HG03457 (cell line): ENCODE data around the gene CIB4.

ENCODE experiments used
- ATAC-seq: cut with Tn5 transposase; IDR thresholded peaks from one replicate; pipeline ENCODE4 v1.9.1; 2021; ENCODE audit warnings: moderate number of reproducible peaks; ENCODE audit not compliant: unreplicated experiment

The CIB4 gene

DNA sequence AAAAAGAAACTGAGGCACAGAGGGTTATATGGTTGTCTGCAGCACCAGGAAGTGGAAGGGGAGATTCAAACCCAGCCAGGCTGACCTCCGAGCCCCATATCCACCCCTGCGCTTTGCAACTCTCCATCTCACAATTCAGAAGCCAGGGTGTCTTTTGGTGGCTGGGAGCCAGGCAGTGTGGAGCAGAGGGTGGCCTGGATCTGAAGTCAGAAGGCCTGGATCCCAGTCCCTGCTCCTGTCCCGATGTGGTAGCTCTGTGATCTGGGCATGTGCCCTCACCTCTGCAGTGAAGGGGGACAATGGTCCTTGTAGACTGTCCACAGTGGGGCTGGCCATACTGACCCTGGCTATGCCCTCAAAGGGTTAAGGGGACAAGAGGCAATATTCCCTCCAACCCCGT, 57.0 kb downstream of the CIB4 start:
- no peak for ATAC-seq

DNA sequence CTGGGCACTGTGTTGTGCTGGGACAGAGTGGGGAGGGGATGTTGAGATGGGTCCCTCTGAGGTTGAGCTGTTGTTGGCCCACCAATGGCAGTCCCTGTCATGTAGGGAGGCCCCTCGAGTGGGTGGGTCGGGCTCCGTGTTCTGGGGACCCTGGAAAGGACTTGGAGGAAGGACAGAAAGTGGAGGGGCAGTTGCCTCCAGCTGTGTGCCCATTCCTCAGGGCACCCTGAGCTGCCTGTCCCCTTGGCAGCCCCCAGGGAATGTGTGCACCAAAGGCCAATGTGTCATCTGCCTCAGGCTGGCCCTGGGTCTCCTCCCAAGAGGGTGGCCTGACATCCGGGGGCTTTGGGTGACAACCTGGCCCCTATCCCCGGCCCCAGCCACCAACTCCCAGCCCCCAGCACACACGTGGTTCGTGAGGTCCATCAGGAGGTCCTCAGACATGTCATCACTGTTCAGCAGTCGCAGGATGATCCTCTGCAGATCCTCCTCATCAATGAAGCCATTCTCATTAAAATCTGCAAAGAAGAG, 57.7 kb downstream of the CIB4 start:
- ATAC-seq: no peak

DNA sequence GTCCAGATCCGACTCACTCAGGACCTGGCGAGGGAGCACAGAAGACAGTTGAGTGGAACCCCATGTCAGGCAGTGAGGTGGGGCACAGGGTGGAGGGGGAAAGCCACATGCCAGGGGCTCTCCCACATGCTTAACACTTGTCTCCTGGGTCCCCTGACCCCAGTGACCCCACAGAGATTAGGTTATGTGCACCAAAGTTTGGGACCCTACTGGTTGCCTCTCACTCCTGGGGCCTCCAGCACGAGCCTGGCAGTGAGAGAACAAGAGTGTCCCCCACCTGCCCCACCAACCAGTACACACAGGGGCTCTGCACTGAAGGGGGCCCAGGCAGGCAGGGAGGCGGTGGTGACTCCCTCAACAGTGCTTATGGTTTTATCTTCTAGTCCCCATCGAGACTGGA, 58.3 kb downstream of the CIB4 start:
- ATAC-seq: no peak

DNA sequence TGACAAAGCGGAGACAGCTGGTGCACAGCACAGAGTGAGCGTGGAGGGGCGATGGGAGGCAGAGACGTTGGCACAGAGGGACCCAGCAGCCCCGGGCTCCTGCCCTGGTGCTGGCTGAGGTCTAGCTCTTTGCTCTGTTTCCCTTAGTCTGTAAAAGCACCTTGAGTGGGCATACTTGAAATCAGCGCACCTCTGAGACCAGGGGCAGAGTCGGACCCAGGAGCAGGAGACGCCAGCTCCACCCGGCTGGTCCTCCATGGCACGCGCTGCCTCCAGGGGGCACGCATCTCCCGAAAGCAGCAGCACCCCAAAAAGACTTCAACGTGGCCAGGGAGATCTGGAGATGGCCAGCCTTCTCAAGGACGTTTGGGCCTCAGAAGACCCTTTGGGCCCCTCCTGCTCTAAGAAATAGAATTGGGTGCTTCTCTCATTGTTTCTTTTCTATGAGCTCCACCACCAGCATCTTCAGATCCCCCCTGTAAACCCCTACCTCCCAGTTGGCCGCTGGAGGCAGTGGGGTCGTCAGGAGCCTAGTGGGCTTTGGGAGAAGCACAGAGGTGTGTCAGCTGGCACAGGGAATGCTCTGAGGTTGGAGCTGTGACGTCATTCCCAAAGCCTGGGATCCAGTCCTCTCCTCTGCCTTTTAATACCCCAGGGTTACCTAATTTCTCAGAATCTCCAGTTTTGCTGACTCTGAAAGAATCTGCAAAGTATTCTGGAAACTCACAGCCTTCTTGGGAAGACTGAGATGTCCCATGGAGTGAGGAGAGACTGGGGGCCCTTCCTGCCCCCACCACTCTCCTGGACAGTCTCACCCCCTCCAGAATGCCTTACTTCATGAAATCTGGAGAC, 58.9 kb downstream of the CIB4 start:
- no peak for ATAC-seq

DNA sequence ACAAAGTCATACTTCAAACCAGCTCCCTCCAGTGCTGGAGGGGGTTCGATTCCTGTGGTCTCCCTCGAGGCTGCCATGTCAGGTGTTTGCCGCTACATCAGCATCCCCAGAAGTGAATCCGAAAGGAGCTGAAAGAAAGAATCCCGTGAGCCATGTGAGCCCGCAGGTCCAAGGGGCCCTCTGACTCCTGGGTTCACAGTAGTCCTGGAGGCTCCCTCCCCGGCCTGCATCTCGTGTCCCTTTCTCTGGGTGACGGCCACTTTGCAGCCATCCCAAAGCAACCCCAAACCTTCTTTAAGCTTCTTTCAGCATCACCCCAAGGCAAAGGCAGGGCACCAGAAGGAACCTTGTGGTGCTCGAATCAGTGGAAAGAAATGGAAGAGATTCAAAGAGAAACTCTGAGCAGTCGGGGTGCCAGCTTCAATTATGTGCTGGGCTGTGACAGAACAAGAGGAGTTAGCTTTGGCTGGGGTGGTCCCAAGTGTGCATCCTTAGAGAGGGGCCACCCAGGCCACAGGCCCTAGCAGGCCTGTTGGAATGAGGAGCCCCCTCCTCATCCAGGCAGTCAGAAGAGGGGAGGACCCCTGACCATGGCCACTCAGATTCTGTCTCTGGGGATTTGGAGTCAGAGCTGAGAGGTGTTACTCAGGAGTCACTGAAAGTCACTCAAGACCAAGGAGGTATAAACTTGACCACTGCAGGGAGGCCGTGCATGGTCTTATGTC, 59.7 kb downstream of the CIB4 start:
- ATAC-seq: no peak

DNA sequence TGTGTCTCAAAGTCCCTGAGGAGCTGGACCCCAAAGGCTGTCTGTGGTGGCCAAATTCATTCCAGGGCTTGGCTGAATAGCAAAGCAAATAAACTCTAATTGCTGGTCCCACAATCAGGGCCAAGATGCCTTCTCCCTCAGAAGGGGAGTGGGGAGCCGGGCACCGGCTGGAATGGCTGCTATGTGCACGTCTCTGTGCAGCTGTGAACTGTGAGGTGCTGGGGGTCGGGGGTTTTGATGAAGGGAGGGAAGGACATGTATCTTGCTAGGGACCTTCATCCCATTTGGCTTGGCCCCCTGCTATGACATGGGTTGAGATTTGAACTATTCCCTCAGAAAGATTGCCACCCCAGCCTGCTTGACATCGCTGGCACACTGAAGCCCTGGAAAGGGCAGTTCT, 60.4 kb downstream of the CIB4 start:
- no peak for ATAC-seq

DNA sequence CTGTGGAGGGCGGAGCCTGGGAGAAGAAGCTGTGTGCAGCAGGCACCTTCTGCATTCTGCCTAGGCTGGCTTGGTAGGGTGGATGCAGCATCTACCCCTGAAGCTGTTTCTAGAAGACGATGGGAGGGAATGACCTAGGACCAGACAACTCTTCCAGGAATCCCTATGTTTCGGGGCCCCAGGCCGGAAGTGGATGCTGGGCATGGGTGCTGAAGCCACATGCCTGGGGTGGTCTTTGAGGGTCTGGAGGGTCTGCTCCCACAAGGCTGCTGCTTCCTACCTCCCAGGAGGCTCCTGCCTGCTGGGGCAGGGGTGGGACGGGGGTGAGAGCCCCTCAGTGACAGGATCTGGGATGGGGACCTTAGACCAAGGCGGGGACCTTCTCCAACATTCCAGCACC, 61.0 kb downstream of the CIB4 start:
- no peak for ATAC-seq

DNA sequence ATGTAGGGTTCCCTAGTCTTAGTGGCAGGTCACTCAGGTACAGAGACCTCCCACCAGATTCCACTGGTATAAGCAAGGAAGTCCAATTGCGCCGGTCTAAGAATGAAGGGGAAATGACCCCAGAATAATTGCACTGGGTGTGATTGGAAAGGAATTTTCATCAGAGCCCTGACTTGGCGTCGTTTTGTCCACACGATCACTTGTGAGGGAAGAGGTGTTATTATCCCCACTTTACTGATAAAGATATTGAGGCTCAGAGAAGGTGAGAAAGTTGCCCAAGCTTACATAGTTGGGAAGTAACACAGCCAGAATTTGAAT, 61.5 kb downstream of the CIB4 start:
- no peak for ATAC-seq

DNA sequence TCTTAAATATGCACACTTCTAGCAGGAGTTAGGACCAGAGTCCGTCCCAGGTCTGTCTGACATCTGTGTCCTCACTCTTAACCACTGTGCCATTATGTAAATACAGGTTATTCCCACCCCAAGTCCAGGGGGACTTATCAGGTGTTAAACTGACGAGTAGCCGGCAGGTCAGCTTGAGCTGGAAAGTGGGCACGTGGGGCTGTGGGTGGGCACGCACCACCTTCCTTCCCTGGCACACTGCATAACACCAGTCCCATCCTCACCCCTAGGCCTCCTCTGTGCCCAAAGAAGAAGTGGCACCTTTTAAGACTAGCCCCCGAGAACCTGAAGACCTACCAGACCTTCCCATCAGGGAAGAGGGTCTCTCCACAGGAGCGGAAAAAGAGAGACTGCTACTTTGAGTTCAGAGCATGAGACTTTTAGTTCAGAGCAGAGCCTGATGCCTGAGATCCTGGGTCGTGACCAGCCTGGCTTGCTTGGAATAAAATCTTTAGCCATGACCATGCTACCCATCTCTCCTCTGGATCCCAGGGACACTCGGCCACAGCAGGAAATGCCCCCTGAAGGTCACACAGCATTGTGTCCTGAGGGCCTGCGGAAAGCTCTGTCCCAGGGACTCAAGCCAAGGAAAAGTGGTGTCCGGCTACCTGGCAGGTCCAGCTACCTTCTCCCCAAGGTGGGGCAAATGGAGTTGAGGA, 62.0 kb downstream of the CIB4 start:
- no peak for ATAC-seq

DNA sequence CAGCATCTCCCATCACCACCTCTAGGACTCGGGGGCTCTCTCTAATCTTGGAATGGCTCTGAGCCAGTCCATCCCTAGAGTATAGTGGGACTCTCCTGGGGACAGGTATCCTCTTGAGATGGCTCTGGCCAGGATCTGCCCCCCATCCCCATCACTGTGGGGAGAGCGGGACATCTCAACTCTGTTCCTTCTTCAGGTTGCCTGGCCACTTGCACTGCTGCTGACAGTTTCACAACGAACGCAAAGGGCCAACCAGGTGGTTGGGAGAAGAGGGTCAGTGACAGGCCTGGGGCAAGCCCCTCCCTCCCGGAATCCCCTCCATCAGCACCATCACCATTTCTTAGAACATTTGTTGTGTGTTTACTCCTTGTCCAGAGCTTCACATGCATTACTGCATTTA, 62.6 kb downstream of the CIB4 start:
- ATAC-seq: no peak

DNA sequence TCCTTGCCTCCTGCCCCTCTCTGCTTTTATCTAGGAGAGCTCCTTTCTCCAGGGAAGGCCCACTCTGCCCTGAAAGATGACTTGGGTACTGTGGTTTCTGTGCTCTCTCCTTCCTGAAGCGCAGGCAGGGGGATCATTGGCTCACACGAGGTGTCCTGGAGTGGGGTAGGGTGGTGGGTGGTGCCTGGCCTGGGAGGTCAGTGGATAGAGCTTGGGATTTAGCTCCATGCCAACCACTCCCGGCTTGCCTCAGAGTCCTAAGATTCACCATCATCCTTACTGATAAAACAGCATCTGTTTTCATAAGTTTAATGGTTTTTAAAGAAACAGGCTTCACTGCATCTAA, 63.1 kb downstream of the CIB4 start:
- no peak for ATAC-seq

DNA sequence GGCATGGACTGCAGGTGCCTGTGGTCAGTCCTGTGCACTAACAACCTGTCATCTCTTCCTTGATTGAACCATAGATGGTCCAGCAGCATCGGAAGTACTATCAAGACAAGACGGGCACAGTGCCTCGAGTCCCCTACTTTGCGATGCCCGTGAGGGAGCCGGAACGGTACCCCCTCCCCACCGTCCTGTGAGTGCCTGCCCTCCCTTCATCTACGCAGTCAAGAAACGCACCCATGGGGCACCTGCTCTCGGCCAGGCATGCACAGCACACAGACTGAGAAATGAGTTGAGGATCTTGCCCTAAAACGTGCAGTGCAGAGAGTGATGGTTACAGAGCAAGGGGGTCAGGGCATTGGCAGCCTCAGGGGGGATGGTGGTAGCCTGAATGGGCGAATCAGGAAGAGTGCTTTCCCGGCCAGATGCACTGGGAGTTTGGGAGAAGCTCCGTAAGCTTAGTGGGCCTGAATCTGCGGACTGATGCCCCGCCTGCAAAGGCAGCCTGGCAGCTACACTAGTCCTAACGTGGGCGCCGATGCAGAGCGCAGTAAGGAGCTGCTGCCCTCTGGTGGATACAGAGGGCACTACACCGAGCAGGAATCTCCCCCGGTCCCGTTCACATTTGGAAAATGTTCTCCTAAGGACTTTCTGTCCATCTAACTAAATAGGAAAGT, 63.6 kb downstream of the CIB4 start:
- ATAC-seq: no peak

DNA sequence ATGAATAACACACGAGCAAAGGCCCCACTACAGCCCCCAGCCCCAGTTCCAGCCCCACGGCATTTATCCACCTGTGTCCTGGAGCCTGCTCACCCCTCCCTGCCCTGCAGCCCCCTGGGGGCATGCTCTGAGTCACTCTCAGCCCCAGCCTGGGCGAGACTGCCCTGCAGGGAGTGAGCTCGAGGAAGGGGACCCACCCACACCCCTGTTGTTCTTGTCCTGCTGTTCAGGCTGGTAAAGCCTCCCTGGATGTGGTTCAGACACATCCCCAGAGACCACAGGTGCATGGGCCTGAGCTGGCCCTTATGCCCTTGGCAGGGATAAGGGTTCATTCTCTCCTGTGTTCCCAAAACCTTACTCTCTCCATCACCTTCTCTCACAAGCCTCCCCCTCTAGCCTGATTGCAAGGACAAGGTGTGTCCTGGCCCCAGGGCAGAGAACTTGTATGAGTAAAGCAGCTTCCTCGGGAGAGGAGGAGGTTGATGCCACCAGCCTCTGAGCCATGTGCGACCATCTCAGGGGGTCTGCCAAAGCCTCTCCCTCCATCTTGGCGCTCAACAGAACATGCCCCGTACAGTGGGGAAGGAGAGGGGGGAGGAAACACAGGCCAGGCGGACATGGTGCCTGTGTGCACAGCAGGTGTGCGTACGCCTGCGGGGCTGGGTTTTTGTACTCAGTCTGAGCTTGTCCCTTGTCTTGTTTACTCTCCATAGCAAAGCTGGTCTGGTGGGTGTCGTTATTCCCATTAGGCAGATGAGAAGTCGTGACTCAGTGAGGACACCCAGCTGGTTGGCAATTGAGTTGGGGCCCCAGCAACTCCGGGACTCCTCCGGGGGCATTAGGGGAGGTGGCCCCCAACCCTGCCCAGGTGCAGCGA, 64.4 kb downstream of the CIB4 start:
- no peak for ATAC-seq

DNA sequence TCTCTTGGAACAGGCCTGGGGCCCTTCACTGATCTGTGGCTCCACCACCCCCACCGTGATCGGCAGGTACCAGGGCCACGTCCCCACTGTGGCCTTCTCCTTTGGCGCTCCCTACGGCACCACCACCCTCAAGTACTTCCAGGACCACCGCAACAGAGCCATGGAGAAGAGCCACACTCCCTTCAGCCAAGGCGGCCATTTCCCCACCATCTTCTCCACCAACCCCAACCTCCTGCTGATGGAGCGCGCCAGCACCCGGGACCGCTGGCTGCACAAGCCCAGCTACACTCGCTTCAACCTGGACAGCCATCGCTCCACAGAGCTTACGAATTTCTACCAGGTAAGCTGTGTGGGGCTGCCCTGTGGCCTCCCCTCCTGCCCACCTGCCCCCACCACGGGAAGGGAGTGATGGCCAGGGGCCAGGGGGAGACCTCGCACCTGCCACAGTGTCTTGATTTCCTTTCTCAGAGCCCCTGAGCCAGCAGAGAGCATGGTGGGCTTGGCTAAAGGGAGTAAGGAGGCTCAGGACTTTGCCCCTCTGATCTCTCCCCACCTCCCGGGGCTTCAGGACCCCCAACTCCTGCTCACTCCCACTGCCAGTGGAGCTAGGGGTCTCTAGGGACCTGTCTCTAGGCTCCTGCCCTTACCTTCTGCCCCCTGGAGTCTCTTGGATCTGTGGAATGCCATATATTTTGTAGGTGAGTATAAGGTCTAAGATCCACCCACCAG, 65.2 kb downstream of the CIB4 start:
- no peak for ATAC-seq

DNA sequence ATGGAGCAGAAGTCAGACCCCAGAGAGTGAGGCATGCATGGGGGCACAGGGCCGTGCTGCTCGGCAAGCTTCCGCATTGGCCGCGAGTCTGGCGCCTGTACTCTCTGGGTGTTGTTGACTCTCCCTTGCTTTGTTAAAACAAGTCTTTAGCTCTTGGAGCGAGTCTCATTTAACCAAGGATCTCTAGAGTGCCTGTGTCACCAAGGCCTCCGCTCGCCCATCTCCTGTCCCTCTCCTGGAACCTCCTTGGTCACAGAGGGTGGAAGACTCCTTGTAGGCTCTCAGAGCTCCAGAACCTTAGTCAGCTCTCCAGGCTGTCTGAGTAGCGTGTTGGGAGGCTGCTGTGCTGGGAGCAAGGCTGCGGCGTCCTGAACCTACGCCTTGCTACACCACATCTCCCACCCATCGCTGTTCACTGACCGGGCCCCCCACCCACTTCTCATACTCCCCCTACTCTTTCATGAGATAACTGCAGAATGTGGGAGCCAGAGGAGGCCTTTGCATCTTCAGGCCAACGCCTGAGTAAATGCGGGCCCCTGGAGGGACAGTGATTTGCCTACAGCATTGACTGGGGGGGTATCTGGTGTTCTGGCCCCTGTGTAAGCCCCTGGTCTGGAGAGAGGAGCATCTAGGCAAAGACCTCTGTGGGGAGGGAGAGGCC, 66.1 kb downstream of the CIB4 start:
- no peak for ATAC-seq

DNA sequence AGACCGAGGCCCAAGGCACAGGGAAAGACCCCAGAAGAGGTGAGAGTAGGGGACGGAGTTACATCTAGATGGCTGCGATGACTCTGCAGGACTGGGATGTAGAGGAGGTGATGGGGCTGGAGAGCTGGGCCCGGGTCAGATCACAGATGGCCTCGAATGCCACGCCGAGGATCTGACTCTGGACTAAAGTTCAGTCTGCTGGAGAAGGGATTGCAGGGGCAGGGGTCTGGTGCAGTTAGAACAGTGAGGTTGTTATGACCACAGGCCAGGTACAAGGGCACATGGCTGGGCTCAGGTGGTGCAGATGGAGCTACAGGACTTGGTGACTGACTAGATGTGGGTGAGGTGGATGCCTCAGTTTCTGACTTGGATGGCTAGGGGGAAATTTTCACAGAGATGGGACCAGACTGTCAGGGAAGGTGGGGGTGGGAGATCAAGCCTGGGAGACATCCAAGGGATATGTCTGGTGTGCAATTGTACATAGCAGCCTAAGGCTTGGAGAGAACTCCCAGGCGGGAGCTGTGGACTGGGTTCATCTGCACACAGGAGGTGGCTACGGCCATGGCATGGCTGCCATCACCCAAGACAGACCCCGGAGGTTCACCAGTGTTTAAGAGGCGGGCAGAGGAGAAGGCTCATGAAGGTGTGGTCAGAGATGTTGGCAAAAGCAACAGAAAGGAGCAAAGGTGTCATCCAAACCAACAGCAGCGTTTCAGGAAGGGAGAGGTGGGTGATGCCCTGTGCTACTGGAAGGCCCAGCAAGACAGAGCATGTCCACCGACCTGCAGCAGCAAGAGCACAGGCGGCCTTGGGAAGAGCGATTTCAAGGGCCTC, 66.9 kb downstream of the CIB4 start:
- ATAC-seq: no peak

DNA sequence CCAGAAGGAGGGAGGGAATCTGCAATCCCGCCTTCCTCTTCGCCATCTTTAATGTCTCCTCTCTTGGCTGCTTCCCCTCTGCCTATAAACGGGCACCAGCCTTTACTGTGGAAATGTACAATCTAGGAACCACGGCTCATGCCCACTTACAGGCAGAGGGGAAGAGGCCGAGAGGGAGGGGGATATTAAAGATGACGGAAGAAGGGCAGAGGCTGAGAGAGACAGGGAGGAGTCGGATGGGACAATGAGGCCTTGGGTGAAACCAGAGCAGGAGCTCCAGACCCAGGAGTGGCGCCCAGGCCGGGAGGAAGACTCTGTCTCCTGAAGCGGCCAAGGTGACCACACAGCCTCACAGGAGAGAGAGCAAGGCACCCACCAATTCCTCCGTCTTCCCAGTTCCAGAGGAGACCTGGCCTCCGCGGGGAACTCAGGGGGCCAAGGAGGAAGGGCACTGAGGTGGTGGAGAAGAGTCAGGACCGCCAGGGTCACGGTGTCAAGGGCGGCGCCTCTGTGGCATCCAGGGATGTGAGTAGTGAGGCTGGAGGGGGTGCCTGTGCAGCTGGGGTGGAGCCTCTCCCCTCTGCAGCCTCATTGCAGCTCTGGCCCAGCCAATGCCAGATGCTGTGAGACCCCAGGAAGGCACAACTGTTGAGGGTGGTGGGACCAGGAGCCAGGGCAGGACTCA, 67.8 kb downstream of the CIB4 start:
- ATAC-seq: no peak

DNA sequence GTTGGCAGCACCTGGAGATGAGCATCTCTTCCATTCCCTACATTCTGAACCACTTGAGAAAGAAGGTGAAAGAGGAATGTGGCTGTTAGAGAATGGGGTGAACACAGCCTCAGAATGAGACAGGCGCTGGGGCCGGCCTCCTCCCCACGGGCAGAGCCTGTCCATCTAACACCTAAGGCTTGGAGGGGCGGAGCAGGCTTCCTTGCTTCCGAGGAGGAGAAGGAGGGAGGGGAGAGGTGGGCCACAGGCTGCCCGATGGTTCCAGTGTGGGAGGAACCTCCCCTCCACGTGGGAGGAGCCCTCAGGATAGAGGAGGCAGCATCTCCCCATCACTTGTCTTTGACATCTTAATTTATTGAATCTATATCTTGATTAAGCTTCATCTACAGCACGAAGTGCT, 68.6 kb downstream of the CIB4 start:
- ATAC-seq: no peak
